Measurements from ENCODE around the gene USP16.

Gene USP16

DNA sequence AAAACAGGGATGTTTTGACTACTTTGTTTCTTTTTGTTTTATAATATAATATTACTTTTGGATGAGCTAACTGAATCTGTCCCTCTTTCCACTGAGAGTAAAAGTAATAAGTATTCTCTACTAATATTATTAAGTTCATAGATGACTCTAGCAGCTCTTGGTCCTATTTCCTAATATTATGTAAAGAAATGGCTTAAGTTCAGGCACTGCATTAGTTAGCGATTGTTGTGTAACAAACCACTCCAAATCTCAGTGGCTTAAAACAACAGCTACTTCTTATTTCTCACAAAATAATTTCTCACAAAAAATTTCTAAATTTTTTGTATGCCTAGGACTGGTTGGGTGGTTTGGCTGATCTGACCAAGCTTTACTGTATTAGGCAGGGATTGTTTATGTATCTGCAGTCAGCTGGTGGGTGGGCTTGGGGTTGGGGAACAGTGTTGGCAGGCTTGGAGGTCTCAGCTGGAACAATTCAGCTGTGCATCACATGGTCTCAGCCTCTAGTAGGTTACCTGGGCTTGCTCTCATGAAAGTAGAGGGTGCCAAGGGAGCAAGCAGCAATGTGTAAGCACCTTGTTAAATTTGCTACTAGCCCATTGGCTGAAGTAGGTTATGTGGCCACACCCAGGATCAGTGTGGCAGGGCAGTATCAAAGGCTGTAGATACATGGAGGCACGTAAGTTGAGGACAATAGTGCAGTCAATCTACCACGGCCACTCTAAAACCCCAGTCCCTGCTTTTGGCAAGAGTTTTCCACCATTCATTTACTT lies 57.8 kb downstream of the USP16 start:
- no peak for DNase-seq

DNA sequence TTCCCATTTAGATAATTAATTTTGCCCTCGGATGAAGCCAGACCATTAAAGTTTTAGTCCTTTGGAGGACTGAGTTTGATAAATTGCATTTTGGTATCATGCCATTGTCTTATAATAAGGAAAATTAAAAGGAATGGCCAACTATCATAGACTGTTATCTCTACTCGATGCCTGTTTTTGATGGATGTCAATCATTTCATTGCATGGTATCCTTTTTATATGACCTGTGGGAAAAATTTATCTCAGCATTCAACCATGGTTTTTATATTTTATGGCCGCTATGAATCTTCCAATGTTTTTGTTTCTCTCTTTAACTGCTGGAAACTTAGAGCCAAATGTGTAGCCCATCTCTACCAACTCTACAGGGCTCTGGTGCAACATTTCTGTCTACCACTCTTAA lies 58.8 kb downstream of the USP16 start:
- DNase-seq: no peak

DNA sequence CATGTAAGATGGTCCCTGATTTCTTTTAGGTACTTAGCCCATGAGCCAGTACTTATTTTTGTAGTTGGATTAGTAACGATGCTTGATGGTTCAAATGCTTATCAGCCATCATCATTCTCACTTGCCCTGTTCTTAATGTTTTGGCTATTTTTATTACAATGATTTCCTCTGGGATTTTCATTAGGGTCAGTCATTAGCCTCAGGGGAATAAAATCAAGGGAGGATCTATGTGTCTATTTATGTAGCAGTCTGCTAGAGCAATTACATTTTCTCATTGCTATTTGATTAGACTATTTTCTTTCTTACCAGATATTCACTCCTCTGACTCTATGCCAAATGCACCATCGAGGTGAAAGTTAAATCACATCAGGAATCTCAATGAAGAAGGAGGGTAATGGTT lies 59.9 kb downstream of the USP16 start:
- no peak for DNase-seq

DNA sequence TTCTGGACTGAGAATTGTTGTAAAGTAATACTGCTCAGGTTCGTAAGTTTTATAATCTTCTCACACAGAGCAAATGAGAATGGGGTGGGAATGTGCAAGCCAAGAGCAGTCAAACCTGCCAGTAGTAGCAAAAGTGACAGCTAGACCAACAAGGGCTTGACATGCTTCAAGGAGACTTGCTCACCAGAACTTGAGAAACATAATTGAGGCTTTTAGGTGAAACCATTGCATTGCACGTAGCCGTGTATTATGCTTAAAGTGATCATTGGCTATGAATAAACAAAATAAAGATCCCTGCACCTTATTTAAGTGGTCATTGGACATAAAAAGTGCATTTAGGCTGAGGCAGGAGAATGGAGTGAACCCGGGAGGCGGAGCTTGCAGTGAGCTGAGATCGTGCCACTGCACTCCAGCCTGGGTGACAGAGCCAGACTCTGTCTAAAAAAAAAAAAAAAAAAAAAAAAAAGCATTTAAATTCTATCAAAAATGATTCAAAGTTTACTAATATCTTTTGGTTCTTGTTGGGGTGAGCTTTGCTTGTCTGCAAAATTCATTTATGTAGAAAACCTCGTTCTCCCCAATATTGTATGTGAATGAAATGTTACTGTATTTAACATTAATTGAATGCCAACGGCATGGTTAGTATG lies 60.8 kb downstream of the USP16 start:
- DNase-seq: no peak

DNA sequence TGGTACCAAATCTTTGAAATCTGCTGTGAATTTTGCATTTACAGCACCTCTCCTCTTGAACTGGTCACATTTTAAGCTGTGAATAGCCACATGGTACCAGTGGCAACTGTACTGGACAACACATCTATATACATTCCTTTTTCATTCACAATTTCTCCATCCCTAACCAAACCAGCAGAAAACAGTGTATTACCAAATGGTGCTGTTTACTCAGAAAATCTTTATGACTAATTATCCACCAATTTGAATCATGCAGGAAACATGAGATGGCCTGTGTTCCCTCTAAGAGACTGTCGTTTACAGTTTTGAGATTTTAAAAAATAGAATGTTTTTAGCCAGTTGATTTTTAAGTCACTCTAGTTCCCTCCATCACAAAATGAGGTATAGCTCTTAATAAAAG lies 66.6 kb downstream of the USP16 start:
- DNase-seq: no peak

DNA sequence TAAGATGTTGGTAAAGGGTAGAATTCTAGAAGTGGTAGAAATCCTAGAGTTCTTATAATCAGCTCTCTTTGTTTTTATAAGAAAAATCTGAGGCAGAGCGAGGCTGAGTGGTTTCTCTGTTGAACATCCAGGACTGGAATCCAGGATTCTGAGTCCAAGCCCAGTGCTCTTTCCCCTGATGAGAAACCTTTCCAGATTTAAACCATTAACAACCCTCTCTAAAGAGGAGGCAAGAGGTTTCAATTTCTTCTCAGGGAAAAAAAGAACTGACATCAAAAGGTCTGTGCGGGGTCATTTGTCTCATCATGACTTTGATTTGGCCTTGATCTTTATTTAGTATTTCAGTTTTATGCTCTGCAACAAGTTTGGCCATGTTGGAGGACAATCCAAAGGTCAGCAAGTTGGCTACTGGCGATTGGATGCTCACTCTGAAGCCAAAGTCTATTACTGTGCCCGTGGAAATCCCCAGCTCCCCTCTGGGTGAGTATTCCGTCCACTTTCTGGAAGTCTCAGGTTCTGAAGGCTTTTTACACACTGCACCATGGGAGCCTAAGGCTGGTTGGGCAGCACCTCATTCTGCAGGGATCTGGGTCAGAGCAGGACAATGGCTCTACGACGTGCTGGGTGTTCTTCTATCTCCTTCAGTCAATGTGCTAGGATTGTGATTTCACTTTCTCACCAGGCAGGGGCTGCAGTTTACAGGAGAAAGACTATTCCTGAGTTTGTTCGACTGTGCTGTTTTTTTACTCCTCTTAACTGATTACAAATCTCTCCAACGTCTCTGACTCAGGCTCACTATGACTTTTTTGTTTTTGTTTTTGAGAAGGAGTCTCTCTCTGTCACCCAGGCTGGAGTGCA lies 67.9 kb downstream of the USP16 start:
- no peak for DNase-seq

DNA sequence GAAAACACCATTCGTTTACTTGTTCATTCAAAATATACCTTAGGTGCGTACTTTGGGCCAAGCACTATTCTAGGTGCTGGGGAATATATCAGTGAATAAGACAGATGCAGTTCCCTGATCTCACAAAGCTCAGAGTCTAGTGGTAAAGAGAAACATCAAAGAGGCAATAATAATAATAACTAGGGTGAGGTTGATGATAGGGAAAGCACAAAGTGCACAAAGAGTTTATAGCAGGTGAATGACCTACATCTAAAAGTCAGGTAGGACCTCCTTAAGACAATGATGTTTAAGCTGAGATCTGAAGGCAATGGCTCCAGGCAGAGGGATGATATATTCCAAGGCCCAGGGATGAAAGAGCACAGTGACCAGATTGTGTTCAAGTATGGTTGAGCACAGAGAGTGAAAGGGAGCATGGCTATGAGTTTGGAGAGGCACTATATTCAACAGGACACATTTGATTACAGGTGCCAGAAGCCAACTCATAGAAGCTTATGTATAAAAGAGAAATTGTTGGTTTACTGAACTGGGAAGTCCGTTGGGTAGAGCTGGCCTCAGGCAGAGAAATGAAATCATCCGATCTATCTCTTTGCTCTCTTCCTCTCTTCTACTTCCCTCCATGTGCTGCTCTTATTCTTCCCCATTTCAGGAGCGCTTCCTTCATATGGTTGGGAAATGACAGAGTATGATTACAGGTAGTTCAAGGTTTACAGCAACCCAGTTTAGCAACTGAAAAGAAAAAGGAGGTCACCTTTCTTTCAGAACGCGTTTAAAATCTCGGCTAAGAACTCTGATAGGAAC lies 71.9 kb downstream of the USP16 start:
- DNase-seq: no peak

DNA sequence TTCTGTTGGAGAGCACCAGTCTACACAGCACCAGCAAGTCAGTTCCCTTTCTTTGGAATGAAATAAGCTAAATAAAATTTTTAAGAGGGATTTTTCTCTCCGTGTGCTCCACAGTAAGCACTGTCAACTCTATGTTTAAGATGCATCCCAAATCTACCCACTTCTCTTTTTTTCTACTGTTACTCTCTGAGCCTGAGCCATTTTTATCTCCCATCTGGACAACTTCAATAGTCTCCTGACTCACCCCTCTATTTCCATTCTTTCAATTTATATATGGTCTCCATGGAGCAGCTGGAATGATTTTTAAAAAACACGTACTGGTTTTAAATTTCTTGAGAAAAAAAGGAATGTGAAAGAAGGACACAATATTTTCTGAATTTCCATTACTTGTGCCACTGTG lies 73.7 kb downstream of the USP16 start:
- DNase-seq: no peak

DNA sequence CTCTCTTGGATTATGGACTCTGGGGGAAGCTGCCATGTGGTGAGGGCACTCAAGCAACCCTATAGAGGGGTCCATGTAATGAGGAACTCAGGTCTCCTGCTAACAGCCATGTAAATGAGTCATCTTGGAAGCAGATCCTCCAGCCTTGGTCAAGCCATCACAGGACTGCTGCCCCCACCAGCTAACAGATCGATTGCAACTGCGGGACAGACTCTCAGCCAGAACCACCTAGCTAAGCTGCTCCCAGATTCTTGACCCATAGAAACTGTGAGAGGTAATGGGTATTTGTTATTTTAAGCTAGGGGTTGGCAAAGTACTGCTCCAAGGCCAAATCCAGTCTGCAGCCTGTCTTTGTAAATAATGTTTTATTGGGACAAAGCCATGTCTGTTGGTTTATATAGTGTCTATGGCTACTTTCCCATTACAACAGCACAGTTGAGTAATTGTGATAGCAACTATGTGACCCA lies 78.4 kb downstream of the USP16 start:
- DNase-seq: no peak
